Liver (tissue), 9 donors: ENCODE data around the gene COX11. TPM values are rescaled to one million over a fixed set of nuclear protein-coding genes. Genes with fewer than 3 reads are reported as not detected.

Experiments used
- DNase-seq: peaks from one replicate; pipeline ENCODE4 v3.0.0-alpha.2; 2017; ENCODE audit warnings: low spot score
- H3K27ac ChIP-seq, 2 donors: one replicate each; pipeline ENCODE4 v1.7.0; 2013; ENCODE audit warnings: inconsistent platforms in 2 of 2, low read length in 2 of 2, control low read depth in 1 of 2, low read depth in 1 of 2, mild to moderate bottlenecking in 1 of 2
- H3K27me3 ChIP-seq, 4 donors: one replicate each; pipeline versions ENCODE4 v1.6.1 to v1.7.0; 2013; ENCODE audit warnings: low read length in 3 of 4, inconsistent platforms in 1 of 4, mild to moderate bottlenecking in 1 of 4, moderate library complexity in 1 of 4; ENCODE audit not compliant: control insufficient read depth in 4 of 4, insufficient read depth in 4 of 4
- H3K36me3 ChIP-seq, 4 donors: one replicate each; pipeline versions ENCODE4 v1.6.1 to v1.7.0; 2013; ENCODE audit warnings: low read length in 3 of 4, mild to moderate bottlenecking in 3 of 4, low read depth in 1 of 4, moderate library complexity in 1 of 4; ENCODE audit not compliant: control insufficient read depth in 4 of 4, insufficient read depth in 3 of 4
- H3K4me1 ChIP-seq, 4 donors: one replicate each; pipeline versions ENCODE4 v1.6.1 to v1.7.0; 2013; ENCODE audit warnings: low read length in 3 of 4, mild to moderate bottlenecking in 3 of 4, moderate library complexity in 1 of 4; ENCODE audit not compliant: control insufficient read depth in 4 of 4, insufficient read depth in 4 of 4
- H3K4me3 ChIP-seq, 3 donors: one replicate each; pipeline versions ENCODE4 v1.6.1 to v1.7.0; 2013; ENCODE audit warnings: low read length in 3 of 3, control low read depth in 1 of 3, low read depth in 1 of 3, mild to moderate bottlenecking in 1 of 3
- H3K9ac ChIP-seq, 2 donors: one replicate each; pipeline ENCODE4 v1.7.0; 2013; ENCODE audit warnings: low read length in 2 of 2, mild to moderate bottlenecking in 2 of 2, moderate library complexity in 2 of 2, control low read depth in 1 of 2, low read depth in 1 of 2
- H3K9me3 ChIP-seq, 4 donors: one replicate each; pipeline versions ENCODE4 v1.6.1 to v1.7.0; 2013; ENCODE audit warnings: low read length in 3 of 4; ENCODE audit not compliant: control insufficient read depth in 4 of 4
- ATF3 ChIP-seq: IDR thresholded peaks from 2 replicates; pipeline ENCODE4 v1.6.1; 2016; ENCODE audit warnings: antibody characterized with exemption
- CTCF ChIP-seq: fragments of 150-350 bp; IDR thresholded peaks from 2 replicates; pipeline ENCODE4 v1.5.1; 2017; ENCODE audit warnings: improper control_type of control experiment, low read depth, low read length; ENCODE audit not compliant: missing input control
- EGR1 ChIP-seq, 2 donors: IDR thresholded peaks; 2 replicates each; pipeline ENCODE4 v1.6.1; 2016 to 2018; ENCODE audit warnings: antibody characterized with exemption in 2 of 2, low read depth in 2 of 2
- FOXA1 ChIP-seq: IDR thresholded peaks from 2 replicates; pipeline ENCODE4 v1.6.1; 2016; ENCODE audit warnings: antibody characterized with exemption
- FOXA2 ChIP-seq: IDR thresholded peaks from 2 replicates; pipeline ENCODE4 v1.6.1; 2016; ENCODE audit warnings: antibody characterized with exemption
- GABPA ChIP-seq, 2 donors: IDR thresholded peaks in 1 of 2; conservative IDR thresholded peaks in 1 of 2; 2 replicates each; pipeline ENCODE4 v1.6.1; 2016; ENCODE audit warnings: antibody characterized with exemption in 2 of 2, mild to moderate bottlenecking in 1 of 2, moderate library complexity in 1 of 2
- HNF4A ChIP-seq, 2 donors: conservative IDR thresholded peaks; 2 replicates each; pipeline ENCODE4 v1.6.1; 2016; ENCODE audit warnings: antibody characterized with exemption in 2 of 2, mild to moderate bottlenecking in 2 of 2
- HNF4G ChIP-seq: IDR thresholded peaks from 2 replicates; pipeline ENCODE4 v1.6.1; 2016; ENCODE audit warnings: antibody characterized with exemption
- NR2F2 ChIP-seq: IDR thresholded peaks from 2 replicates; pipeline ENCODE4 v1.6.1; 2016; ENCODE audit warnings: antibody characterized with exemption
- TAF1 ChIP-seq: conservative IDR thresholded peaks from 2 replicates; pipeline ENCODE4 v1.6.1; 2016; ENCODE audit warnings: antibody characterized with exemption, mild to moderate bottlenecking
- YY1 ChIP-seq: IDR thresholded peaks from 2 replicates; pipeline ENCODE4 v1.6.1; 2016; ENCODE audit warnings: antibody characterized with exemption, mild to moderate bottlenecking
- ZBTB33 ChIP-seq: IDR thresholded peaks from 2 replicates; pipeline ENCODE4 v1.6.1; 2016; ENCODE audit warnings: antibody characterized with exemption
- WGBS: extraction: QIAGEN DNeasy Blood & Tissue Kit; methylation state at CpG from one replicate; pipeline ENCODE4 v1.1.7; 2013; 5-methylcytosine and 5-hydroxymethylcytosine counted together
- polyA plus RNA-seq, 2 donors: library from polyadenylated mRNA; stranded (reverse) in 1 of 2; unstranded in 1 of 2; fragments of 200-250 nt in 1 of 2; fragments of >200 nt in 1 of 2; fragmentation: Nextera tagmentation in 1 of 2; extraction: Ambion mirVana in 1 of 2; gene quantifications; one replicate each; pipeline versions ENCODE4 v1.2.1 to v1.2.3, GENCODE V29; 2013 to 2015
- total RNA-seq, 2 donors: library from RNA; depleted of rRNA; stranded (reverse); fragments of >200 nt; gene quantifications; one replicate each; pipeline ENCODE4 v1.2.3, GENCODE V29; 2014
- donor health status: healthy.
- donor health status: healthy.
- donor health status: healthy.
- donor health status: healthy.
- donor health status: healthy.

COX11 gene
- total and polyA plus RNA-seq, 4 donors, result 29.0 to 46.7 (median 35.1) TPM

- TF ChIP-seq ATF3, result no peak
- TF ChIP-seq FOXA2, result no peak
Measured at GRCh38 chr17:54948380-54948779, 20.1 kb downstream of the COX11 start (continued).

- Histone ChIP-seq H3K27me3 (no peaks in the 10 kb centered on the region), H3K27ac (no peak overlapping the region), H3K36me3 (peaks cover 3 to 37% (median 33%) of the 10 kb centered on the region in 4 donors), H3K9ac (no peak overlapping the region), H3K9me3 (no peaks in the 10 kb centered on the region), H3K4me1 (no peaks in the 10 kb centered on the region), H3K4me3 (no peak overlapping the region)
- TF ChIP-seq FOXA2 (no peak), HNF4G (no peak), FOXA1 (no peak), CTCF (no peak), ZBTB33 (no peak), EGR1 (IDR thresholded peaks at IDR 0.05; ENCODE audit: low read depth in 2 of 2) (no peak), YY1 (no peak), HNF4A (conservative IDR thresholded peaks at IDR 0.05) (peak; percentile 30 to 55)
- no peak for DNase-seq
- 90% methylated on average over 2 of the region's 2 CpGs for WGBS
Measured at GRCh38 chr17:54947396-54947795, 21.1 kb downstream of the COX11 start.

- no peak overlapping the region for H3K4me3 ChIP-seq
- peaks cover 1 to 38% (median 25%) of the 10 kb centered on the region in 4 donors for H3K36me3 ChIP-seq
- no peak overlapping the region for H3K9ac ChIP-seq
- no peak for DNase-seq
- H3K9me3 ChIP-seq, result no peaks in the 10 kb centered on the region
- H3K4me1 ChIP-seq, result no peaks in the 10 kb centered on the region
- no peak overlapping the region for H3K27ac ChIP-seq
- no peaks in the 10 kb centered on the region for H3K27me3 ChIP-seq
- TF ChIP-seq FOXA2 (no peak), GABPA (IDR thresholded peaks at IDR 0.05 in 1 of 2, conservative IDR thresholded peaks at IDR 0.05 in 1 of 2) (no peak), TAF1 (no peak), CTCF (no peak), HNF4G (no peak), ATF3 (no peak), NR2F2 (no peak)
- 92% methylated on average over 1 of the region's 1 CpG for WGBS
Measured at GRCh38 chr17:54945671-54946070, 22.8 kb downstream of the COX11 start.
